Occipital lobe (tissue), 2 donors: Measurements from ENCODE around the gene CWC27. TPM values are rescaled to one million over a fixed set of nuclear protein-coding genes. Genes with fewer than 3 reads are reported as not detected.

Experiments
- DNase-seq: peaks from one replicate; lab custom pipeline; 2025; lab: John Stamatoyannopoulos, UW
- total RNA-seq: library from RNA; depleted of rRNA; stranded (reverse); fragments of >200 nt; gene quantifications from one replicate; pipeline ENCODE4 v1.2.3, GENCODE V29; 2014

The CWC27 gene
- total RNA-seq, 1 donor from 2014 or later = 30.4 TPM

- no peak for DNase-seq
These were observed 297.8 kb downstream of the CWC27 start for GRCh38 chr5:65066387-65067146.

DNA sequence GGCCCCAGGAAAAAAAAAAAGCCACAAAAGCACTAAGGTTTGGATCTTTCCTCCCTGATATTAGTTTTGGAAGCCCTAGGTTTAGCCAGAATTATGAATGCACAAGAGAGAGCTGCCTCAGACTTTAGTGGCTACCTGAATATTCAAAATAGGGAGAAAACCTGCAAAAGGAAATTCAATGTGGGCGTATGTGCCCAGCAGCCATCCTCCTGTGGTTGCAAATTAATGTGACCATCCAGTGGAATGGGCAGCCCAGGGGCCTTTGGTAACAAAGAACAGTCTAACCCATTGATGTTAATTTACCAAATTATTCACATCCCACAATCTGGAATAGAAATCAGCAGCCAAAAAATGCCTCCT is 298.4 kb downstream of the CWC27 start:
- DNase-seq = no peak

Other genes starting within 250 kb of the CWC27 start
- gene SHISAL2B, start 78.4 kb upstream of the CWC27 start, total RNA-seq = not detected
- 32.9 TPM for gene SREK1IP1, start 239 bp upstream of the CWC27 start, total RNA-seq